CD14-positive monocyte (primary cell): ENCODE results near the gene SRRD. TPM values are rescaled to one million over a fixed set of nuclear protein-coding genes. Genes with fewer than 3 reads are reported as not detected.
A peak's percentile ranks its signal among the peaks of the same experiment; 100 is the strongest.

Experiments
- DNase-seq, 3 donors: peaks; one replicate each; pipeline ENCODE4 v3.0.0-alpha.2; 2011 to 2022
- H2AFZ ChIP-seq: 2 replicates; pipeline ENCODE4 v1.6.0; 2012; ENCODE audit warnings: mild to moderate bottlenecking, low read depth, low read length, inconsistent platforms; ENCODE audit not compliant: insufficient read depth, poor library complexity, severe bottlenecking
- H3K27ac ChIP-seq, 2 donors: 1 replicate in 1 of 2; 2 replicates in 1 of 2; pipeline ENCODE4 v1.5.1; 2012 to 2013; ENCODE audit warnings: low read length in 2 of 2, control low read depth in 1 of 2, inconsistent platforms in 1 of 2, low read depth in 1 of 2, mild to moderate bottlenecking in 1 of 2
- H3K27me3 ChIP-seq, 2 donors: one replicate each; pipeline versions ENCODE4 v1.6.0 to v1.6.1; 2011 to 2013; ENCODE audit warnings: low read length in 2 of 2; ENCODE audit not compliant: control insufficient read depth in 2 of 2, insufficient read depth in 2 of 2
- H3K36me3 ChIP-seq, 2 donors: replicated peaks in 1 of 2; 1 replicate in 1 of 2; 2 replicates in 1 of 2; pipeline versions ENCODE4 v1.5.1 to v1.6.1; 2012 to 2013; ENCODE audit warnings: low read length in 2 of 2, control low read depth in 1 of 2, inconsistent platforms in 1 of 2, mild to moderate bottlenecking in 1 of 2; ENCODE audit not compliant: insufficient read depth in 2 of 2, control insufficient read depth in 1 of 2
- H3K4me1 ChIP-seq, 2 donors: 1 replicate in 1 of 2; 2 replicates in 1 of 2; pipeline versions ENCODE4 v1.5.1 to v1.6.1; 2012 to 2013; ENCODE audit warnings: low read length in 2 of 2, control low read depth in 1 of 2, inconsistent platforms in 1 of 2, mild to moderate bottlenecking in 1 of 2, moderate library complexity in 1 of 2; ENCODE audit not compliant: insufficient read depth in 2 of 2, control insufficient read depth in 1 of 2
- H3K4me2 ChIP-seq: replicated peaks from 2 replicates; pipeline ENCODE3; 2012; ENCODE audit warnings: low read length, moderate library complexity, mild to moderate bottlenecking; ENCODE audit not compliant: poor library complexity, severe bottlenecking; ENCODE audit errors: extremely low read depth
- H3K4me3 ChIP-seq, 3 experiments: fragments of 200-600 bp in 1 of 3; sonication (generic) in 1 of 3; replicated peaks in 1 of 3; 1 replicate in 2 of 3; 2 replicates in 1 of 3; pipeline ENCODE4 v1.5.1; 2011 to 2013; ENCODE audit warnings: low read length in 3 of 3, mild to moderate bottlenecking in 3 of 3, control low read depth in 2 of 3, low read depth in 2 of 3, inconsistent platforms in 1 of 3, moderate library complexity in 1 of 3
- H3K79me2 ChIP-seq: 2 replicates; pipeline ENCODE4 v1.6.0; 2012; ENCODE audit warnings: mild to moderate bottlenecking, control low read depth, inconsistent platforms, low read length, moderate library complexity; ENCODE audit not compliant: insufficient read depth
- H3K9ac ChIP-seq: 2 replicates; pipeline ENCODE4 v1.6.0; 2017; ENCODE audit warnings: low read length, mild to moderate bottlenecking; ENCODE audit not compliant: insufficient read depth, poor library complexity, severe bottlenecking
- H3K9me3 ChIP-seq, 2 donors: replicated peaks in 1 of 2; 1 replicate in 1 of 2; 2 replicates in 1 of 2; pipeline versions ENCODE4 v1.5.1 to v1.6.1; 2012 to 2013; ENCODE audit warnings: low read length in 2 of 2, control low read depth in 1 of 2; ENCODE audit not compliant: control insufficient read depth in 1 of 2, insufficient read depth in 1 of 2
- H4K20me1 ChIP-seq: 2 replicates; pipeline ENCODE4 v1.6.0; 2012; ENCODE audit warnings: mild to moderate bottlenecking, low read length, control low read depth, moderate library complexity; ENCODE audit not compliant: insufficient read depth
- H3K27ac Mint-ChIP-seq, 7 donors: one replicate each; pipeline ENCODE4 v1.8.0; 2020; ENCODE audit warnings: mild to moderate bottlenecking in 7 of 7, mixed read lengths in 7 of 7, moderate library complexity in 6 of 7, inconsistent platforms in 2 of 7
- H3K27me3 Mint-ChIP-seq, 3 donors: one replicate each; pipeline ENCODE4 v1.8.0; 2021 to 2022; ENCODE audit warnings: low read depth in 3 of 3, mild to moderate bottlenecking in 3 of 3, mixed read lengths in 3 of 3, moderate library complexity in 3 of 3, inconsistent platforms in 1 of 3
- H3K36me3 Mint-ChIP-seq, 2 donors: one replicate each; pipeline ENCODE4 v1.8.0; 2020; ENCODE audit warnings: mixed read lengths in 2 of 2, inconsistent platforms in 1 of 2, mild to moderate bottlenecking in 1 of 2
- H3K4me1 Mint-ChIP-seq: one replicate; pipeline ENCODE4 v1.8.0; 2020; ENCODE audit warnings: mild to moderate bottlenecking, mixed read lengths
- H3K4me3 Mint-ChIP-seq, 2 donors: one replicate each; pipeline ENCODE4 v1.8.0; 2020; ENCODE audit warnings: mild to moderate bottlenecking in 2 of 2, mixed read lengths in 2 of 2, moderate library complexity in 1 of 2
- H3K9me3 Mint-ChIP-seq, 7 donors: one replicate each; pipeline ENCODE4 v1.8.0; 2020 to 2022; ENCODE audit warnings: mixed read lengths in 7 of 7, mild to moderate bottlenecking in 6 of 7, moderate library complexity in 6 of 7, inconsistent platforms in 2 of 7
- WGBS: methylation state at CpG from one replicate; pipeline ENCODE4 v1.1.5; 2013; ENCODE audit warnings: missing lambda C conversion rate; ENCODE audit not compliant: insufficient coverage; 5-methylcytosine and 5-hydroxymethylcytosine counted together
- intact Hi-C, 2 donors: fragments of 100-400 bp; cut with micrococcal nuclease; formaldehyde crosslinking; loops; one replicate each; pipeline versions ENCODE4 v1.15.0 to v1.15.1; 2023
- polyA plus RNA-seq, 3 donors: library from polyadenylated mRNA; depleted of rRNA in 1 of 3; unstranded in 2 of 3; stranded (reverse) in 1 of 3; fragments of 300-500 nt in 2 of 3; fragments of >200 nt in 1 of 3; fragmentation: Illumina TruSeq in 2 of 3; gene quantifications; 1 replicate in 2 of 3; 2 replicates in 1 of 3; pipeline ENCODE4 v1.2.3, GENCODE V29; 2012 to 2021
- TF ChIP-seq, protein P1 (sequence below): fragments of 200-600 bp; IDR thresholded peaks from one replicate; pipeline ENCODE4 v1.8.0; 2022; ENCODE audit warnings: antibody characterized with exemption, mild to moderate bottlenecking

Gene SRRD
- polyA plus RNA-seq, 3 donors = 3.7 to 15.0 (median 10.0) TPM

- TF ChIP-seq, protein P1, sequence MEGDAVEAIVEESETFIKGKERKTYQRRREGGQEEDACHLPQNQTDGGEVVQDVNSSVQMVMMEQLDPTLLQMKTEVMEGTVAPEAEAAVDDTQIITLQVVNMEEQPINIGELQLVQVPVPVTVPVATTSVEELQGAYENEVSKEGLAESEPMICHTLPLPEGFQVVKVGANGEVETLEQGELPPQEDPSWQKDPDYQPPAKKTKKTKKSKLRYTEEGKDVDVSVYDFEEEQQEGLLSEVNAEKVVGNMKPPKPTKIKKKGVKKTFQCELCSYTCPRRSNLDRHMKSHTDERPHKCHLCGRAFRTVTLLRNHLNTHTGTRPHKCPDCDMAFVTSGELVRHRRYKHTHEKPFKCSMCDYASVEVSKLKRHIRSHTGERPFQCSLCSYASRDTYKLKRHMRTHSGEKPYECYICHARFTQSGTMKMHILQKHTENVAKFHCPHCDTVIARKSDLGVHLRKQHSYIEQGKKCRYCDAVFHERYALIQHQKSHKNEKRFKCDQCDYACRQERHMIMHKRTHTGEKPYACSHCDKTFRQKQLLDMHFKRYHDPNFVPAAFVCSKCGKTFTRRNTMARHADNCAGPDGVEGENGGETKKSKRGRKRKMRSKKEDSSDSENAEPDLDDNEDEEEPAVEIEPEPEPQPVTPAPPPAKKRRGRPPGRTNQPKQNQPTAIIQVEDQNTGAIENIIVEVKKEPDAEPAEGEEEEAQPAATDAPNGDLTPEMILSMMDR = no peak
- peak overlapping the region; percentile 34 to 73 for H3K27ac ChIP-seq
- peak overlapping the region in 1 of 2 donors; percentile 30 for H3K4me3 Mint-ChIP-seq
These were observed 45.7 kb downstream of the SRRD start for GRCh38 chr22:26529345-26529744.

DNA sequence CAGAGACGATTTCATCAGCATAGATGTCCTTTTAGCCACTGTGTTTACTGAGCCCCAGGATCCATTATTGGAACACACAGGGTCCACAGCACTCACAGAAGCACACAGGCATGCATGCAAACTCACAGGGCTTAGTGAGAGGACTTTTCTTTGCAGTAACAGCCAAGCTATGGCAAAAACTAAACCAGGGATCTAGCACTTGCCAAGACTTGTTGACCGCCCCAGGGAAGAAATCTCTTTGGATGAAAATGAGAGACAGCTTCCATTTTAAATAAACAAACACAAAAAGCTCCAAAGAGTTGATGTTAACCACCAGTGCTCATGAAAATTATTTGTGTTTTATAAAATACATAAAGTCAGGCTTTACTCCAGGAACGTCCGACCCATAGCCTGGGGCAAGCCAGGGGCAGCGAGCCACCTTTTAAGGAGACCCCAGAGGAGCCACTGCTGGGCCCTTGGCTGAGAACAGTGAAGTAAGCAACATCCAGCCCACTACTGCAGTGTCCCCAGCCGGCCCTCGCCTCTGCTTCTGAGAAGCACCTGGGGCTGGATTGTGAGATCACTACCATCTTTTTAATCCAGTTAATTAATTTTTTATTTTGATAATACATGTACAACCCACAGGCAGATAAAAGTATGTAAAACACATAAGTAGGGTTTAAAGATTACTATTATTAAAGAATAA, 50.6 kb downstream of the SRRD start:
- Histone ChIP-seq H4K20me1 (no peaks in the 10 kb centered on the region), H3K4me2 (no peak overlapping the region), H2AFZ (no peak overlapping the region), H3K36me3 (peaks cover 77 to 99% of the 10 kb centered on the region in 2 donors), H3K9ac (no peak overlapping the region), H3K27me3 (no peaks in the 10 kb centered on the region), H3K27ac (no peak overlapping the region), H3K9me3 (no peaks in the 10 kb centered on the region), H3K4me1 (peaks cover 17 to 18% of the 10 kb centered on the region in 2 donors), H3K79me2 (no peaks in the 10 kb centered on the region), H3K4me3 (no peak overlapping the region)
- H3K9me3 Mint-ChIP-seq = peaks cover 0 to 2% (median 0%) of the 10 kb centered on the region in 7 donors
- no peak for DNase-seq
- peak overlapping the region in 4 of 7 donors; percentile 15 to 70 (median 40) for H3K27ac Mint-ChIP-seq
- peaks cover 0 to 2% (median 0%) of the 10 kb centered on the region in 3 donors for H3K27me3 Mint-ChIP-seq
- intact Hi-C loops = loop anchor here in 1 of 2 donors (5.0 kb wide), 1 partner anchor 33 kb away; no protein-coding TSS in a partner anchor
- WGBS = 80% methylated on average over 1 of the region's 7 CpGs
- TF ChIP-seq, protein P1 = no peak
- H3K4me1 Mint-ChIP-seq = peaks cover 28% of the 10 kb centered on the region
- H3K4me3 Mint-ChIP-seq = no peak overlapping the region
- H3K36me3 Mint-ChIP-seq = peaks cover 65 to 86% of the 10 kb centered on the region in 2 donors

More at GRCh38 chr22:26529345-26529744, 45.7 kb downstream of the SRRD start:
- intact Hi-C loops = no loop called here
- no CpG with 5 or more reads among the region's 2 CpGs for WGBS
- DNase-seq = peak; percentile 54 to 76 (median 62)
- H2AFZ ChIP-seq = no peak overlapping the region
- H3K9me3 ChIP-seq = no peaks in the 10 kb centered on the region
- no peaks in the 10 kb centered on the region for H3K79me2 ChIP-seq
- H3K4me3 ChIP-seq = no peak overlapping the region
- H3K27ac Mint-ChIP-seq = peak overlapping the region; percentile 53 to 95 (median 84)
- H3K4me1 ChIP-seq = peaks cover 11 to 12% of the 10 kb centered on the region in 2 donors
- peaks cover 0 to 2% (median 2%) of the 10 kb centered on the region in 3 donors for H3K27me3 Mint-ChIP-seq
- H3K9me3 Mint-ChIP-seq = peaks cover 0 to 2% (median 0%) of the 10 kb centered on the region in 7 donors
- no peak overlapping the region for H3K9ac ChIP-seq
- peaks cover 17% of the 10 kb centered on the region for H3K4me1 Mint-ChIP-seq
- H3K36me3 Mint-ChIP-seq = peaks cover 72 to 93% of the 10 kb centered on the region in 2 donors
- peaks cover 79 to 94% of the 10 kb centered on the region in 2 donors for H3K36me3 ChIP-seq
- no peak overlapping the region for H3K4me2 ChIP-seq
- no peaks in the 10 kb centered on the region for H3K27me3 ChIP-seq
- no peaks in the 10 kb centered on the region for H4K20me1 ChIP-seq
